Activated CD4-positive, CD25-positive, alpha-beta regulatory T cell (primary cell): ENCODE measurements around the gene SIX6.
"Not testable (repeated sequence)": the region's sequence is repeated elsewhere in the genome, so short reads cannot be mapped to it uniquely, and the experiment has no call there.

Source experiments
- DNase-seq, 4 experiments: peaks; one replicate each; lab custom pipeline; 2025; lab: John Stamatoyannopoulos, UW

Gene SIX6

GRCh38 chr14:60508707-60509437 lies at the start of gene SIX6:
Gene SIX6, plus strand, starts transcription at chr14:60509146. Its CDS starts 253 bp downstream, at chr14:60509399.
- DNase-seq: no peak

- DNase-seq: not testable (repeated sequence)
Observed at GRCh38 chr14:60480248-60480647, 28.7 kb upstream of the SIX6 start.

- no peak for DNase-seq
Observed at GRCh38 chr14:60482743-60483142, 26.2 kb upstream of the SIX6 start.

- DNase-seq: no peak
Observed at GRCh38 chr14:60485057-60485597, 23.8 kb upstream of the SIX6 start.

GRCh38 chr14:60485598-60486251 lies 23.2 kb upstream of the SIX6 start, which contains the start of gene C14orf39:
Gene C14orf39, minus strand, starts transcription at chr14:60486063. Its CDS starts 985 bp downstream, at chr14:60485078.
- no peak for DNase-seq

GRCh38 chr14:60487211-60487610 lies 21.7 kb upstream of the SIX6 start:
- no peak for DNase-seq

- DNase-seq: no peak
Observed at GRCh38 chr14:60488175-60488574, 20.8 kb upstream of the SIX6 start.

- DNase-seq: no peak
Observed at GRCh38 chr14:60490270-60490669, 18.7 kb upstream of the SIX6 start.

- no peak for DNase-seq
Observed at GRCh38 chr14:60495946-60496345, 13.0 kb upstream of the SIX6 start.

- DNase-seq: no peak
Observed at GRCh38 chr14:60502541-60502940, 6.4 kb upstream of the SIX6 start.

- DNase-seq: no peak
Observed at GRCh38 chr14:60505448-60505847, 3.5 kb upstream of the SIX6 start.

GRCh38 chr14:60506010-60506409 lies 2.9 kb upstream of the SIX6 start:
- no peak for DNase-seq

- DNase-seq: no peak
Observed at GRCh38 chr14:60506462-60506984, 2.4 kb upstream of the SIX6 start.

GRCh38 chr14:60506985-60507829 lies 1.7 kb upstream of the SIX6 start:
- no peak for DNase-seq

GRCh38 chr14:60508363-60508706 lies 611 bp upstream of the SIX6 start:
- no peak for DNase-seq

- DNase-seq: no peak
Observed at GRCh38 chr14:60509438-60510253, 700 bp downstream of the SIX6 start.

GRCh38 chr14:60510254-60510950 lies 1.5 kb downstream of the SIX6 start:
- DNase-seq: no peak

GRCh38 chr14:60510951-60511599 lies 2.1 kb downstream of the SIX6 start:
- no peak for DNase-seq

GRCh38 chr14:60512126-60512525 lies 3.2 kb downstream of the SIX6 start:
- no peak for DNase-seq

- no peak for DNase-seq
Observed at GRCh38 chr14:60512973-60513571, 4.1 kb downstream of the SIX6 start.
